Measurements from ENCODE around the gene PLXNA2. TPM values are rescaled to one million over a fixed set of nuclear protein-coding genes. Genes with fewer than 3 reads are reported as not detected.

Gene PLXNA2
- total and polyA plus RNA-seq, 11 donors: 9.2 to 28.2 (median 18.0) TPM

DNA sequence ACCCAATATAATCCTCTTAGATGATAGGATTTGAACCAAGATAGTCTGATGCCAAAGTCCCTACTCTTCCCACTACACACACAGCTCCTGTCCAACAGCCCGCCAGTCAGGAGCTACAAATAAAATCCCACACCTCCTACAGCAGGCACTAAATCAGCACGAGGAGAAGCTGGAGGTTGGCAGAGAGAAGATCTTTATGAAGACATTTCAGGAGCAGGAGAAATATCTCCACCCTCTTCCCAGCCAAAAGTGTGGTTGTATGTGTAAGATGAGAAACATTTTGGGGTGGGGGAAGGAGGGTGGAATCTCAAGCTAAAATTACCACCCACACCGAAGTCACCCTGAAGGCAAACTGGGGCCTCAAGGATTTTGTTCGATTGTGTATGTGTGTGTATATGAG, 54.5 kb downstream of the PLXNA2 start:
- H3K27me3 ChIP-seq: no peaks in the 10 kb centered on the region
- no peak overlapping the region for H3K27ac ChIP-seq
- intact Hi-C loops (cut with DNase I): loop anchor here in 3 of 10 donors (10.0 kb wide), 1 partner anchor 45 kb away; no protein-coding TSS in a partner anchor
- DNase-seq (no peak), ATAC-seq (no peak)
- TF ChIP-seq POLR2A (IDR thresholded peaks at IDR 0.05): no peak
- TF ChIP-seq, protein P1, sequence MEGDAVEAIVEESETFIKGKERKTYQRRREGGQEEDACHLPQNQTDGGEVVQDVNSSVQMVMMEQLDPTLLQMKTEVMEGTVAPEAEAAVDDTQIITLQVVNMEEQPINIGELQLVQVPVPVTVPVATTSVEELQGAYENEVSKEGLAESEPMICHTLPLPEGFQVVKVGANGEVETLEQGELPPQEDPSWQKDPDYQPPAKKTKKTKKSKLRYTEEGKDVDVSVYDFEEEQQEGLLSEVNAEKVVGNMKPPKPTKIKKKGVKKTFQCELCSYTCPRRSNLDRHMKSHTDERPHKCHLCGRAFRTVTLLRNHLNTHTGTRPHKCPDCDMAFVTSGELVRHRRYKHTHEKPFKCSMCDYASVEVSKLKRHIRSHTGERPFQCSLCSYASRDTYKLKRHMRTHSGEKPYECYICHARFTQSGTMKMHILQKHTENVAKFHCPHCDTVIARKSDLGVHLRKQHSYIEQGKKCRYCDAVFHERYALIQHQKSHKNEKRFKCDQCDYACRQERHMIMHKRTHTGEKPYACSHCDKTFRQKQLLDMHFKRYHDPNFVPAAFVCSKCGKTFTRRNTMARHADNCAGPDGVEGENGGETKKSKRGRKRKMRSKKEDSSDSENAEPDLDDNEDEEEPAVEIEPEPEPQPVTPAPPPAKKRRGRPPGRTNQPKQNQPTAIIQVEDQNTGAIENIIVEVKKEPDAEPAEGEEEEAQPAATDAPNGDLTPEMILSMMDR (IDR thresholded peaks at IDR 0.05): no peak
- H3K9me3 ChIP-seq: no peaks in the 10 kb centered on the region
- 81 to 84% (median 83%) methylated on average over 4 of the region's 4 CpGs for WGBS, 4 donors
- peaks cover 0 to 18% (median 0%) of the 10 kb centered on the region in 9 donors for H3K36me3 ChIP-seq
- peaks cover 0 to 34% (median 12%) of the 10 kb centered on the region in 12 donors for H3K4me1 ChIP-seq
- H3K4me3 ChIP-seq: no peak overlapping the region

DNA sequence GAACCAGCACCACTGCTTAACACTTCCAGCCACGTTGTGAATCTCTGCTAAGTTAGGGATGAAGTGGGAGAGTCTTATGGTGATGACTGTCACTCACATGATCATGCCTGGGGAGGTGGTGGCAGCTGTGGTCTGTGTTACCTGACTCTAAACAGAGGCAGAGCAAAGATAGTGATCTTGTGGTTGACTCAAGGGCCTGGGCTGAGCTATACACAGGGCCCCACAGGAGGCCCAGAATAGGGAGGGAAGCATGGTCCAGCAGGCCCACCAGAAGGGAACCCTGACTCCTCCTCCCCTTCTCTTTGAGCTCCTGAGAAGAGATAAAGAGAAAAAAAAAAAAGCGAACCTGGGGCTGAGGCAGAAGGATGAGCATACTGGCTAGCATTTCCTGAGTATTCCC, 55.0 kb downstream of the PLXNA2 start:
- TF ChIP-seq, protein P1 (IDR thresholded peaks at IDR 0.05): no peak
- TF ChIP-seq POLR2A (IDR thresholded peaks at IDR 0.05): no peak
- no peak for ATAC-seq
- H3K27me3 ChIP-seq: no peaks in the 10 kb centered on the region
- H3K27ac ChIP-seq: no peak overlapping the region
- no peaks in the 10 kb centered on the region for H3K9me3 ChIP-seq
- WGBS, 4 donors: 55 to 75% (median 66%) methylated on average over 2 of the region's 2 CpGs
- H3K4me1 ChIP-seq: peaks cover 0 to 40% (median 16%) of the 10 kb centered on the region in 12 donors
- peaks cover 0 to 18% (median 0%) of the 10 kb centered on the region in 9 donors for H3K36me3 ChIP-seq
- intact Hi-C loops (cut with DNase I): loop anchor here in 3 of 10 donors (10.0 kb wide), 1 partner anchor 46 kb away; no protein-coding TSS in a partner anchor
- no peak overlapping the region for H3K4me3 ChIP-seq
- no peak for DNase-seq

GRCh38 chr1:208188607-208189006, 55.6 kb downstream of the PLXNA2 start:
- ATAC-seq: no peak
- peaks cover 0 to 42% (median 22%) of the 10 kb centered on the region in 12 donors for H3K4me1 ChIP-seq
- no peak for TF ChIP-seq POLR2A (IDR thresholded peaks at IDR 0.05)
- TF ChIP-seq, protein P1 (IDR thresholded peaks at IDR 0.05): no peak
- H3K4me3 ChIP-seq: no peak overlapping the region
- intact Hi-C loops (cut with DNase I): loop anchor here in 3 of 10 donors (10.0 kb wide), 1 partner anchor 46 kb away; no protein-coding TSS in a partner anchor
- H3K9me3 ChIP-seq: no peaks in the 10 kb centered on the region
- DNase-seq: no peak
- H3K36me3 ChIP-seq: peaks cover 0 to 18% (median 0%) of the 10 kb centered on the region in 9 donors
- 100% methylated on average over 1 of the region's 1 CpG for WGBS, 4 donors
- no peak overlapping the region for H3K27ac ChIP-seq
- H3K27me3 ChIP-seq: no peaks in the 10 kb centered on the region

GRCh38 chr1:208187499-208188041, 56.6 kb downstream of the PLXNA2 start:
- no peak for ATAC-seq
- H3K27ac ChIP-seq: no peak overlapping the region
- H3K27me3 ChIP-seq: no peaks in the 10 kb centered on the region
- intact Hi-C loops (cut with DNase I): loop anchor here in 3 of 10 donors (10.0 kb wide), 1 partner anchor 47 kb away; no protein-coding TSS in a partner anchor
- H3K36me3 ChIP-seq: peaks cover 0 to 18% (median 0%) of the 10 kb centered on the region in 9 donors
- peaks cover 0 to 44% (median 25%) of the 10 kb centered on the region in 12 donors for H3K4me1 ChIP-seq
- H3K9me3 ChIP-seq: no peaks in the 10 kb centered on the region
- TF ChIP-seq, protein P1 (IDR thresholded peaks at IDR 0.05): no peak
- no peak overlapping the region for H3K4me3 ChIP-seq
- no peak for DNase-seq
- 83 to 93% (median 89%) methylated on average over 7 of the region's 7 CpGs for WGBS, 4 donors
